Measurements from ENCODE around the gene RTN1.

RTN1 gene

GRCh38 chr14:59850458-59850857 is 20.1 kb downstream of the RTN1 start:
- no peak overlapping the region for H3K4me3 ChIP-seq (replicated peaks; ENCODE audit: low read depth, low read length)
- no peak for DNase-seq (ENCODE audit: extremely low read depth, low read depth)
- no peak for TF ChIP-seq CTCF (IDR thresholded peaks at IDR 0.05; ENCODE audit: low read depth, low read length, missing control alignments)

GRCh38 chr14:59849411-59850130 is 21.0 kb downstream of the RTN1 start:
- no peak for TF ChIP-seq CTCF (IDR thresholded peaks at IDR 0.05; ENCODE audit: low read depth, low read length, missing control alignments)

DNA sequence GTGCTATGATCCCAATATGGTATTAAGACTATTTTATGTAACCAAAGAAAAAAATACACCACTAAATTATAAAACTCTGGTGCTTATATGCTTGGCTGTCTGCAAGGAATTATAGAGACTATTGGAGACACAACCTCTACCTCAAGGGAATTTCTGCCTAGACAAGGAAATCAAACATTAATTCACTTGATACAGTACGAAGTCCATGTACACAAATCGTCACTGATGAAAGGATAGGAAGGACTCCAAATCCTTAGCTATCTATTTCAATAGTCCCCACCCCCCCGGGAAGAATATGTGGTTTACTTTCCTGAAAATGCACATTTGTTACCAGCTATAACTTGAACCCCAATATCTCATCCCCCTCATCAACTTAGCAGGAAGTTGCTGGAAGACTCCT is 21.9 kb downstream of the RTN1 start:
- no peak for DNase-seq (ENCODE audit: extremely low read depth, low read depth)
- TF ChIP-seq CTCF (IDR thresholded peaks at IDR 0.05; ENCODE audit: low read depth, low read length, missing control alignments), result no peak
- no peak overlapping the region for H3K4me3 ChIP-seq (replicated peaks; ENCODE audit: low read depth, low read length)

More at GRCh38 chr14:59849411-59850130, 21.0 kb downstream of the RTN1 start:
- DNase-seq (ENCODE audit: extremely low read depth, low read depth), result no peak
- no peak overlapping the region for H3K4me3 ChIP-seq (replicated peaks; ENCODE audit: low read depth, low read length)

- H3K4me3 ChIP-seq (replicated peaks; ENCODE audit: low read depth, low read length), result no peak overlapping the region
- TF ChIP-seq CTCF (IDR thresholded peaks at IDR 0.05; ENCODE audit: low read depth, low read length, missing control alignments), result no peak
- no peak for DNase-seq (ENCODE audit: extremely low read depth, low read depth)
Measured at GRCh38 chr14:59847711-59848110, 22.9 kb downstream of the RTN1 start.

DNA sequence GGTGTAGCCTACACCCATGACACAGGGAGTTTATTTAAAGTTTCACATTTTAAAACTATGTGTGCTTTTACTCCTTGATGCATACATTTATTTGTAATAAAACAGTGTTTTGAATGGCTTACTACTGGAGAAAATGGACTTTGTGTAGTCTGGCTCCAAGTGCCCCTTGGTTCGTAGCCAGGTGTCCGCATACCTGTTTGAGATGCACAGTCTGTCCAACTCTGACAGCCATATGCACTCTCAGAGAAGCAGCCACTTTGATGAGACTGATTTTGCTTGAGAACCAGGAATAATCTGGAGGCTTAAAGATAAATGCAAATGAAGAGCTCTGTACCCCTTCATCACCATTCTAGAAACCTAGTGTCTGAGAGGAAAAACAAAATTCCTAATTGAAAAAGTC is 24.0 kb downstream of the RTN1 start:
- no peak overlapping the region for H3K4me3 ChIP-seq (replicated peaks; ENCODE audit: low read depth, low read length)
- no peak for DNase-seq (ENCODE audit: extremely low read depth, low read depth)
- no peak for TF ChIP-seq CTCF (IDR thresholded peaks at IDR 0.05; ENCODE audit: low read depth, low read length, missing control alignments)

GRCh38 chr14:59845245-59845644 is 25.3 kb downstream of the RTN1 start:
- no peak for TF ChIP-seq CTCF (IDR thresholded peaks at IDR 0.05; ENCODE audit: low read depth, low read length, missing control alignments)
- DNase-seq (ENCODE audit: extremely low read depth, low read depth), result no peak
- H3K4me3 ChIP-seq (replicated peaks; ENCODE audit: low read depth, low read length), result no peak overlapping the region

Measured in HFF-Myc (cell line).